Stimulated activated CD8-positive, alpha-beta memory T cell treated with anti-CD3 and anti-CD28 coated beads, Interleukin-4, amount 100 ng/mL, for 1 hour (primary cell): ENCODE results near the gene INTS7.
"Not testable (repeated sequence)": the region's sequence is repeated elsewhere in the genome, so short reads cannot be mapped to it uniquely, and the experiment has no call there.

Source experiments
- DNase-seq, 2 donors: peaks; one replicate each; pipeline ENCODE4 v3.0.0-alpha.2; 2020; ENCODE audit warnings: low read depth in 2 of 2, low spot score in 1 of 2

The INTS7 gene

DNA sequence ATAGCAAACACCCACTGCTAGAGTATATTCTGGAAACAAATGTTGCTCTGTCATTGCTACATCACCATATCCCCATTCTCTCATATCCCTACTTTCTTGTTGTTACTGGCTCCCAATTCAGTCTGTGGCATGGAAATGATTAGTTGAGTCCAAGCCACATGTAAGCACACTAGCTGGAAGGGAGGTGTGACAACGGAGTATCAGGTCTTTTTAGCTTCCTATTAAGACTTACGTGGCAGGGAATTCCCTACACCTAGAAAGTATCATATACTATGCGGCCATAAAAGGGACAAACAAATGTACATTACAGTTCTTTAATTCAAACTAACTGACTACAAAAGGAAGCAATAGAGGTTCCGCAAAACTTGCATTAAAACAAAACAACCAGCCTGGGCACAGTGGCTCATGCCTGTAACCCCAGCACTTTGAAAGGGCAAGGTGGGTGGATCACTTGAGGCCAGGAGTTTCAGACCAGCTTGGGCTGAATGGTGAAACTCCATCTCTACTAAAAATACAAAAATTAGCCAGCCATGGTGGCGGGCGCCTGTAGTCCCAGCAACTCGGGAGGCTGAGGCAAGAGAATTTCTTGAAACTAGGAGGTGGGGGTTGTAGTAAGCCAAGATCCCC lies 48.6 kb downstream of the INTS7 start:
- DNase-seq: no peak

DNA sequence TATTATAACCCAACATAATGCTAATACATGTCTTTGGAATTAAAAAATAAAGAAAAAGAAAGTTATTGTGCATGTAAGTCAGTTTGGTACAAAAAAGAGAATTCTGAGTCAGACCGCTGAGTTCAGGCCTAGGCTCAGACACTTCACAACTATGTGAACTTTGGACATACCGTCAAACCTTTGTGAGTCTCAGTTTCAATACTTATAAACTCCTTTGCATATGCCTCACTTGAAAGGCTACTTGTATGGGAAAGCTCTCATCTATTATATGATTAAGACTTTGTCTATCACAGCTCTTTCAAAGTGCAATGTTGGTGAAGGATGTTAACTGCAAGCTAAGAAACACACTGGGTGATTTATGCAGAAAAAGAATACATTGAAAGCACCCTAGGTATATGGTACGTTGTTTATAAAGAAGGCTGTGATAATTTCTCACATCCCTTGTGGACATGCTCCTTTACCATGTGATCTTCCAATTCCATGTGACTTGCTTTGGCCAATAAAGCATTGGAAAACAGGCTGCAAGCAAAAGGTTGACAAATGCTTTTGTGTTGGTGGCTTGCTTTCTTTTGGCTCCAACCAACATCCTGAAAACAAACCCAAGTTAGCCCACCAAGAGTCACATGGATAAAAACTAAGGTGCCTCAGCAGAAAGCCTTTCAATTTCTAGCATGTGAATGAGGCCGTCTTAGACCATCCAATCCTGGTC lies 49.6 kb downstream of the INTS7 start:
- DNase-seq: no peak

DNA sequence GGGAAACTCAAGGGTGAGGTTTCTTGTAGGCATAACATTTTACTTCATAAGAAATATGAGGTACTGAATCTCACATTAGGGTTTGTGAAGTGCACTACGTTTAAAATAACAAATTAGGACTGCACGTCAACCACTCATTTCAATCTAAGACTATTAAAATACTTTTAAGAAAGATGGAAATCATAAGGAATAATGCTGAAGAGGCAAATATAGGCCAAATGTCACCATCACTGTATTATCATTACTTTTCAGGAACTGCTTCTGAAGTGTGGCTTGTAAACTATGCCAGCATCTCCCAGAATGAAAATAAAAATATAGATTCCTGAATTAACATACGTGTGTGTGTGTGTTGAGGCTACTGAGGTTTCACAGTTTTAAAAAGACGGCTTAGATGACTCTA lies 56.8 kb downstream of the INTS7 start:
- DNase-seq: no peak

DNA sequence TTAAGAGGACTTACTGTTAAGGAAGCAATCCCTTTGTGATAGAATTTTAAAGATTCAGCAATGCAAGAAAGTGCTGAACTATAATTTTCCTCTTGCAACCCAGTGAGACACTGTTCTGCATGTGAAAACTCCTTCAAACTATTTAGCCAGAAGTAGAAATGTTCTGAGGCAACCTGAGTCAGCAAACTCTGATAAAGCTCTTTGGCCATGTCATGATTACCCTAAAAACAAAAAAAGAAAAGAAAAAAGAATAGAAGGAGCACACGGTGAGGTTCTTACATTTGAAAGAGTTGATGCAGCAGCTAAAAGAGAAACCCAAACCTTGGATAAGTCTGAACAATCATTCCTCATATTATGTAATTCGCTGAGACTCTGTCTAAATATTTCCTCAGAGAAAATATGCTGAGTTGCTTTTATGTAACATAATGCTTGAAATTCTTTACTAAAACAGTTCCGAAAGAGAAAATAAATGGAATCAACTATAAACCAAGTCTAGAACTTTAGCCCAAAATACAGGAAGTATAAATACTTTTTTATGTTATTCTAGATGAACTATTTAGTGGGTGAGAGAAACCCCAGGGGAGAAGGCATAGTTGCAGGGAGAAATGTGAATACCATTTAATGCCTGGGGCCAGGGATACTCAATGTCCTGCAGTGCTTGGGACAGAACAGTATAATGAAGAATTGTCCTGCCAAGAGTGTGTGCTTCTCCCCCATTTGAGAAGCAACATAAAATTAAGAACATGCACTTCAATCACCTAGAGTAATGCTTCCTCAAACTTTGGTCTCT lies 60.0 kb downstream of the INTS7 start:
- DNase-seq: no peak

DNA sequence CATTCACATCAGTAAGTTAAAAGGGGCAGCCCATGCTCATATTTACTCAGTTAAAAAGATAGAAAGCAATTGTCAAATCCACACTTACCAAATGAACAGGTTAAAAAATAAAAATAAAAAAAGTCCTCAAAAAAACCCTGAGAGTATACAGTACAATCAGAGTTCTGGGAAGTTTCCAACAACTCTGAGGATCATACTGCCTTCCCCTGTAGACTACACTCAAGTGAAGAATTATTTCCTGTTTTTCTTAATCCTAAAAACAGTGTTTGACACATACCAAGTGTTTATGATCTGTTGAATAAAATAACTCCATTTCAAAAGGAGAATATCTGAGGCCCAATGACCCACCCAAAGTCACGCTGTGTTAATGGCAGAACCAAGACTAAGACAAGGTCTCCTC lies 61.8 kb downstream of the INTS7 start:
- DNase-seq: no peak

DNA sequence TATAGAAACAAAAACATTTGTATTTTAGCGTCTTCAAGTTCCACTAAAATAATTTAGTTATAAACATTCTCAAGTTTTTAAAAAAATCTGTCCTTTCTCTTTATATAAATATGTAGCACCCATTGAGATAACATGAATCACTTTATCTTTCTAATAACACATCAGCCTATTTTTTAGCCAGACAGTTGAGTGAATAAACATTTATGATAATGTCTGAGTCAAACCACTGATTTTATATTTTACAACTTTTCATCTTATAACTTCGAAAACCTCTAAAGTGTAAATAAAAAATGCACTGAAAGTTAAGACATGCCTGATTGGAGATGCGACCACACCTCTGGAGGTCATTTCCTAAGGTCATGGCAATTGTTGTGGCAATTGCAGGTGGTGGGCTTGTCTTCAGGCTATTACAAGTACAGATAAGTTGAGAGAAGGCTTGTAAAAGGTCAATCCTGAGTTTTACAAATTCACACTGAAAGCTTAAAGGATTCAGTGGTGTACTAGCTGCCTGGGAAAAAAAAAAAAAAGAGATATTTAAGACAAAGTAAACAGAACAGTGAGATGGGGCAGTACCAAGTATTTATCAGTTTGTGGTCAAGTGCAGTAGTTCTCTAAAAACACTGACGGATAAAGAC lies 67.0 kb downstream of the INTS7 start:
- DNase-seq: no peak

DNA sequence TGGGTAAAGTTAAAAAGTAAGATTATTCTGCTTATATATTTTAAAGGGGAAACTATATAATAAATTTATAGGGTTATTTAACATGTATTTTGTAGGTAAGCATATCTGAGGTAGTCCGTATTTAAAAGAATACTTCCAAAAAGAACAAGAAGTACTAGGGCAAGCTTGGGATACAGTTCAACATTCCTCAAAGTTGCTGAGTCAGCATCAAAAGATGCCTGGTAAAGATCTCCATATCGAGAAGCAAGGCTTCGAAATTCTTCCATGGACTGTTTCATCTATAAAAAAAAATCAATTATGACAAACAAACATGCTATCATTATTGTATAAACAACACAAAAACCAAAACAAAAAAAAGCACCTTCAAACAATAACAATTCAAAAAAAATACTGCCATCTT lies 67.7 kb downstream of the INTS7 start:
- DNase-seq: no peak

DNA sequence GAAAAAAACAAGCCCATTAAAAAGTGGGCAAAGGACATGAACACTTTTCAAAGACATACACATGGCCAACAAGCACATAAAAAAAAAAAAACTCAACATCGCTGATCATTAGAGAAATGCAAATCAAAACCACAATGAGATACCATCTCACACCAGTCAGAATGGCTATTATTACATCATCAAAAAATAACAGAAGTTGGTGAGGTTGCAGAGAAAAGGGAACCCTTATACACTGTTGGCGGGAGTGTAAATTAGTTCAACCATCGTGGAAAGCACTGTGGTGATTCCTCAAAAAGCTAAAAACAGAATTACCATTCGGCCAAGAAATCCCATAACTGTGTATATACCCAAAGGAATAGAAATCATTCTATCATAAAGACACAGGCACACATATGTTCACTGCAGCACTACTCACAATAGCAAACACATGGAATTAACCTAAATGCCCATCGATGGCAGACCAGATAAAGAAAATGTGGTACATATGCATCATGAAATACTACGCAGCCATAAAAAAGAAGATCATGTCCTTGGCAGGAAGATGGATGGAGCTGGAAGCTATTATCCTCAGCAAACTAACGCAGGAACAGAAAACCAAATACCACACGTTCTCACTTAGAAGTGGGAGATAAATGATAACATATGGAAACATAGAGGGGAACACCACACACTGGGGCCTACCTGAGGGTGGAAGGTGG lies 70.1 kb downstream of the INTS7 start:
- DNase-seq: no peak

DNA sequence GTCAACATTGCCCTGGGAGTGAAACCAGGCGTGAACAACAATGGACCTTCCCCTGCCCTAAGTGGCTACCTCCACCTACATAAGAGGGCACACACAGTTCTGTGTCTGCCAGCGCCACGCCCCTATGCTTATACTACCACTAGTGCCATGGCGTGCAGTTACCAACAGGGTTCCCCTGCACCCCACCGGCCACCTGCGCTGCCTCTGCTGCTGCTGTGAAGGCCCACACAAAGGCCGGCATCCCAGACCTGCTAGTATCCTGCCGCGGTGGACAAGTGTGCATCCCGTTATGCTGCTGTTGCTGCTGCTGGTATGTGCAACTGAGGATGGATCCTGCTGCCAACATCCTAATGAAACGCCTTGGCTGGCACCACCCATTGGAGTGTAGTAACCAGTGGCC lies 75.7 kb downstream of the INTS7 start:
- DNase-seq: no peak

DNA sequence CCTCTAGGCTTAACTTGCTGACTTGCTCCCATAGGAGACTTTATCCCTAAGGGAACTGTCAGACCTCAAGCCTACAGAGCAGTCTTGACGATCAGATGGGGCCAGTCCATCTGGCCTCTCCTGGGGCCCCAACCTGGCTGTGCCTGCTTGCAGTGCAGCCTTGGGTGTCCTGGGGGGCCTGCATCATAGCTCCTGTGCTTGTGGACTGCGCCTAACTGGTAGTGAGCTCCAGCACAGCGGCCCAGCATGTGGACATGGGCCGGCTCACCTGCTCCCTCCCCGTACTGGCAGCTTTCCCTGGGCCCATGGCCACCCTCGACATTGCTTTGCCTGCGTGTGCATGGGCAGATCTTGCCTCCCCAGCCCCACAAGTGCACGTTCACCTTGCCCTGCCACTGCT lies 76.1 kb downstream of the INTS7 start:
- no peak for DNase-seq

DNA sequence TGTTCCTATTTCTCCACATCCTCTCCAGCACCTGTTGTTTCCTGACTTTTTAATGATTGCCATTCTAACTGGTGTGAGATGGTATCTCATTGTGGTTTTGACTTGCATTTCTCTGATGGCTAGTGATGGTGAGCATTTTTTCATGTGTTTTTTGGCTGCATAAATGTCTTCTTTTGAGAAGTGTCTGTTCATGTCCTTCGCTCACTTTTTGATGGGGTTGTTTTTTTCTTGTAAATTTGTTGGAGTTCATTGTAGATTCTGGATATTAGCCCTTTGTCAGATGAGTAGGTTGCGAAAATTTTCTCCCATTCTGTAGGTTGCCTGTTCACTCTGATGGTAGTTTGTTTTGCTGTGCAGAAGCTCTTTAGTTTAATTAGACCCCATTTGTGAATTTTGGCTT lies 81.3 kb downstream of the INTS7 start:
- not testable (repeated sequence) for DNase-seq

DNA sequence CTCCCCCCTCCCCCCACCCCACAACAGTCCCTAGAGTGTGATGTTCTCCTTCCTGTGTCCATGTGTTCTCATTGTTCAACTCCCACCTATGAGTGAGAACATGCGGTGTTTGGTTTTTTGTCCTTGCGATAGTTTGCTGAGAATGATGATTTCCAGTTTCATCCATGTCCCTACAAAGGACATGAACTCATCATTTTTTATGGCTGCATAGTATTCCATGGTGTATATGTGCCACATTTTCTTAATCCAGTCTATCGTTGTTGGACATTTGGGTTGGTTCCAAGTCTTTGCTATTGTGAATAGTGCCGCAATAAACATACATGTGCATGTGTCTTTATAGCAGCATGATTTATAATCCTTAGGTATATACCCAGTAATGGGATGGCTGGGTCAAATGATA lies 81.8 kb downstream of the INTS7 start:
- not testable (repeated sequence) for DNase-seq

DNA sequence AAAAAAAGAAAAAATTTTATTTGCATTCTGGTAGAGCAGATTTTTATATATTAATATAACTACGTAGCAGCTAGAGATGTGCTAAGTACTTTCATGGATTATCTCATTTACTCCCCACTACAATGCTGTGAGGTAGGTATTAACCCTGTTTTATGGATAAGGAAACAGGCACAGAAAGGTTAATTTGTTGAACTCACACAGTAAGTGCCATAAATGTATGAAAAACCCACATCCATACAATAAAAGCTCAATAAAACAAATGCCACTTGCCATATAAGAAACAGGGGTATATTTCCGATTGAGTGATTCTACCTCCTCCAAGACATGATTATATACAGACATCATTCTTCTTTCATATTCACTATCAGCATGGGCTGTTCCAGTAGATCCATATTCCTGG lies 83.1 kb downstream of the INTS7 start:
- no peak for DNase-seq

DNA sequence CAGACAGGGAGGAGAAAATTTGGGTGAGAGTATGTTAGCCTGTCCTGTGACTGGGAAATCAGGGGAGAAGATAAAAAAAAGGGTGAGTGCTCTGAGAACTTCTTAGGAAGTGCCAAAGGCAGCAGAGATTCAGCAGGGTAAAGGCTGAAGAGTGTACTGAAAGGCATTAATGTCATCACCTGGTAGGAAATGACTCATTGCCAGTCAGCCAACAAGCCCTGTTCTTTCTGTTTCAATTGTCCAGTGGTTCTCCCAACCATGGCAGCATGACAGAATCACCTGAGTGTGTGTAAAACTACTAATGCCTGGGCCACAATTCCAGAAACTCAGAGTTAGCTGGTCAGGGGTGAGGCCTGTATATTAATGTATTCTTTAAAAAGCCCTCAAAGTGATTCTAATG lies 83.5 kb downstream of the INTS7 start:
- no peak for DNase-seq

DNA sequence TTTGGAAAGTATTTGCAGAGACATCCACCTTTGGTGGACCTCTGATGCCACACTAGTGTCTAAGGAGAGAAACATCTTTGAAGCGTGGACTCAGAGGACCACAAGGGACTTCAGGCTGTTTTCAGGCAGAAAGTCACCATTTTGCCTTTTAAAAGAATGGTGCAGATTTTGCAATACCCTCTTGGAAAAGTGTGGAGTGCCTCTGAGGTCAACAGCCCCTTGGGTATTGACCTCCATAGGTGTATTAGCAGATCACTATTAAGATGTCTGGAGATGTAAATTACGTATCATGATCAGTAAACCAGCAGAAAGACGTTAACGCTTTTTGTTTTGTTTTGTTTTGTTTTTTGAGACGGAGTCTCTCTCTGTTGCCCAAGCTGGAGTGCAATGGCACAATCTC lies 87.0 kb downstream of the INTS7 start:
- DNase-seq: no peak

DNA sequence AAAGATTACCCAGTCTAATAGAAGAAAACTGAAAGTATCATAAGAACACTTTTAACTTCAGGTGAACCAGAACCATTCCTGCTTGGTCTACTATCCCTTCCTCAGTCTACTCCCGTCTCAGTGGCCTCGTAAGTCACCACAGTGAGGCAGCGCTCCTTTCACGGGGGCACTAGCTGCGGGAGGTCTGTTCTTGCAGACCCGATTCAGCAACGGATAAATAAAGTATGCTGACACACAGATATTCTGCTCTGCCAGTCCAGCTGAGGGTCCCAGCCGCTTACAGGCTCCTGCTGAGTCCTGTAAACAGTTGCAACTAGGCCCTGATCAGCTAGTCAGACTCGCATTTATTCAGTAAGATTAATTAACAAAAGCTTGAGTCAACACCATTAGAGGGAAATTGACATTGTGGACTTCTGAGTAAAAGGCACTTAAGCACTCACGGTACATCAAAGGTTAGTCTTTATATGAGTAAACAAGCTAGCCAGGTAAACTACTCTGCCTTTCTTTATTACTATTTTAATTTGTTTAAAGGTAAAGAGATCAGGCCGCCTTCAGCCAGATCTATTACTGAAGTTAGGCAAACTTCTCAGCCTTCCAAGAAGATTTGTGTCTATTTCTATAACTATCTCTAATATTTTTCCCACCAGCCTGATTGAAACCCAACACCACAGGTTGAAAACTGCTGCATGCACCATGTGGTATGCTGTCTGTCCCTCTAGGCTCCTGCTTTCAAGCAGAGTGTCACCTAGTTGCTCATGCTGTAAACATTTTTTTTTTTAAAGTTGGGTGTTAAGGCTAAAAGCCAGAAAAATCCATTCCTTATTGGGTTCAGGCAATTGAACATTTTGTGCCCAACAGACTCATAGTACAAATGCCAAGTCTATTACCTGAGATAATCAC lies 87.7 kb downstream of the INTS7 start:
- DNase-seq: no peak

DNA sequence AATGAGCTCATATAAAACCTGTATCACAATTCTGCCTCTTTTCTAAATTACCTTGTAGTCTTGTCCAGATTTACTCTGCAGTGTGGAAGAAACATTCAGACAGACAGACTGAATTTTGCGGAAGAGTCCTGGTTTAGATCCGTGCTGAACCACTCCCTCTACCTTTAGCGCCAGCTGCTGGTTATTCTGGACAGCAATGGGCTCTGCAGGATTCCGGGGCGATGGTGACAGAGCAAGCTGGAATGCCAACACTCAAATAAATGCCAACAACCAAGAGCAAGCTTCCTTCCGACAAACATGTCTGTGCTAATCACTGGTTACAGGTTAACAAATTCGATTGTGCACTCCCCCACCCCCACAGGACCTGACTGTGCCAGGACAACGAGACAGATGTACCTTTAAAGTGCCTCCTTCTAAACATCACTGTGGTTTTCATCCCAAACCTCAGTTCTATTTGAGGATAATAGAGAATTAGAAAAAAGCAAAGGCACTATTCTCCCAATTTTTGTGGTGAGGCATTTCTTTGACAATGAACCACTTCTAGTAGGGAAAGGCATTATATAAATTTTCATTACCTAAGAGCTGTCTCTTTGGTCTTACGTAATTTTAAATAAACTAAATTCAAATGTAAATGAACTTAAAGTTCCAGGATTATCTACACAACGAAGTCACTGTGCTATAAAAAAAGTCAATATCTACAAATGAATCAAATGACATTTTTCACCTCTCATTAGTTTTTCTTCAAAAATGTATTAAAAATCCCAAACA lies 90.4 kb downstream of the INTS7 start:
- no peak for DNase-seq

DNA sequence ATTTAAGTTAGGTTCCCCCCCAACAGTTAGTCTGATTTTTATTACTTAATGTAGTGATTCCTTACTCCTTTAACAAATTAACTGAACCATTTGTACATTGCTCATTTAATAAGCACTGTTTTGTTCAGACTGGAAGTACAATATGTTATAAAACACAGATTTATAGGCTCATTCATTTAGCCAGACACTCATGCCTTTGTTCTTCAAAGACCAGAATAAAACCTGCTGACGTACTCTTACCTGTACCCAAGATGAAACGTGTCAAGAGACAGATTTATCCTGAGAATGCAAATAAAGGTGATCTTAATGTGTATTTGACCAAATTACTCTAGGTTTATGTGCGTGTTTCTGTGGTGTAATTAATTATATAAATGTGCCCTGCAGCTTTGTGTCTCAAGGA lies 92.8 kb downstream of the INTS7 start:
- DNase-seq: no peak

DNA sequence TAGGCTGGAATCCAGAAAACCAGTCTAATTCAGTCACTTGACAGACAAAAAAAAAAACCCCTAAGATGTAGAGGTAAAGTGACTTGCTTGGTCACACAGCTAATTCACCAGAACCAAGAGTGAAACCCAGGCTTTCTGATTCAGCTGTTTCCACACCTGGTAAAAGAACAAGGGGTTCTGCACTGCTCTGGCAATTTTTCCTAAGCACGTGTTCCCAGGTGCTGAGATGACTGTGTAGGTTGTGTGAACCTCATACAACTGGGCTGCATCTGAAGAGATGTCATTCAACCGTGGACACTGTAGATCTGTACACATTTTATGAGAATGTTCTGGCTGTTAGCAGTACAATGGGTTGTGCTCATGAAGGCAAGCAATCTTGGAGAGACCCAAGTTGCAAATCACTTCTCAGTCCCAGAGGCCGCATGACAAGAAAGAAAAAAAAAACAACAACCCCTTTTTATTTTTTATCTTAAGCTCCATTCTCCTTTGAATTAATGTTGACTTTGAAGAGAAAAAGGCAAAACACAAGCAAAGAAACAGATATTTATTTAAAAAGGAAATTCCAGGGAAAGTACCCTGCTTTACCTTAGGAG lies 95.4 kb downstream of the INTS7 start:
- no peak for DNase-seq
